HepG2 (cell line): ENCODE measurements around the gene MAN1A1.

Experiments
- KDM1A ChIP-seq: IDR thresholded peaks from 2 replicates; pipeline ENCODE4 v1.6.1; 2016; ENCODE audit warnings: missing compliant biosample characterization
- ZFYVE20 ChIP-seq: sonication (generic); formaldehyde crosslinking; IDR thresholded peaks from 2 replicates; pipeline ENCODE4 v1.8.0; 2023; ENCODE audit warnings: low read depth, mild to moderate bottlenecking, moderate library complexity, missing genetic modification reagents, borderline replicate concordance
- TF ChIP-seq, protein P1 (sequence below): sonication (generic); formaldehyde crosslinking; IDR thresholded peaks from 2 replicates; pipeline ENCODE4 v1.5.0; 2020; ENCODE audit warnings: mild to moderate bottlenecking, missing genetic modification reagents, moderate library complexity

GRCh38 chr6:119328254-119328653, 21.3 kb downstream of the MAN1A1 start:
- no peak for TF ChIP-seq KDM1A (CRISPR knock-in tag)
- TF ChIP-seq ZFYVE20, result no peak
- TF ChIP-seq, protein P1, sequence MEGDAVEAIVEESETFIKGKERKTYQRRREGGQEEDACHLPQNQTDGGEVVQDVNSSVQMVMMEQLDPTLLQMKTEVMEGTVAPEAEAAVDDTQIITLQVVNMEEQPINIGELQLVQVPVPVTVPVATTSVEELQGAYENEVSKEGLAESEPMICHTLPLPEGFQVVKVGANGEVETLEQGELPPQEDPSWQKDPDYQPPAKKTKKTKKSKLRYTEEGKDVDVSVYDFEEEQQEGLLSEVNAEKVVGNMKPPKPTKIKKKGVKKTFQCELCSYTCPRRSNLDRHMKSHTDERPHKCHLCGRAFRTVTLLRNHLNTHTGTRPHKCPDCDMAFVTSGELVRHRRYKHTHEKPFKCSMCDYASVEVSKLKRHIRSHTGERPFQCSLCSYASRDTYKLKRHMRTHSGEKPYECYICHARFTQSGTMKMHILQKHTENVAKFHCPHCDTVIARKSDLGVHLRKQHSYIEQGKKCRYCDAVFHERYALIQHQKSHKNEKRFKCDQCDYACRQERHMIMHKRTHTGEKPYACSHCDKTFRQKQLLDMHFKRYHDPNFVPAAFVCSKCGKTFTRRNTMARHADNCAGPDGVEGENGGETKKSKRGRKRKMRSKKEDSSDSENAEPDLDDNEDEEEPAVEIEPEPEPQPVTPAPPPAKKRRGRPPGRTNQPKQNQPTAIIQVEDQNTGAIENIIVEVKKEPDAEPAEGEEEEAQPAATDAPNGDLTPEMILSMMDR, result no peak
